Mesenchymal stem cell (in vitro differentiated cells and primary cell): Measurements from ENCODE around the gene RHBDF2.
"Not testable (repeated sequence)": the region's sequence is repeated elsewhere in the genome, so short reads cannot be mapped to it uniquely, and the experiment has no call there.

Source experiments
- DNase-seq: peaks from one replicate; pipeline ENCODE4 v3.0.0-alpha.2; 2013
- H2AFZ ChIP-seq: one replicate; pipeline ENCODE4 v1.6.1; 2013; ENCODE audit warnings: low read depth, mild to moderate bottlenecking, control low read depth, inconsistent platforms, low read length, moderate library complexity
- H2AK5ac ChIP-seq: 2 replicates; pipeline ENCODE4 v1.6.1; 2013; ENCODE audit warnings: low read length, moderate library complexity, mild to moderate bottlenecking, inconsistent platforms; ENCODE audit not compliant: severe bottlenecking
- H2BK120ac ChIP-seq: one replicate; pipeline ENCODE4 v1.6.1; 2013; ENCODE audit warnings: low read depth, mild to moderate bottlenecking, inconsistent platforms, low read length, moderate library complexity
- H2BK12ac ChIP-seq, 2 experiments: one replicate each; pipeline ENCODE4 v1.6.1; 2013; ENCODE audit warnings: inconsistent platforms in 2 of 2, low read length in 2 of 2, mild to moderate bottlenecking in 2 of 2, moderate library complexity in 2 of 2, control low read depth in 1 of 2
- H2BK15ac ChIP-seq: one replicate; pipeline ENCODE4 v1.6.1; 2013; ENCODE audit warnings: mild to moderate bottlenecking, low read depth, inconsistent platforms; ENCODE audit not compliant: poor library complexity, severe bottlenecking
- H2BK5ac ChIP-seq: 2 replicates; pipeline ENCODE4 v1.6.1; 2013; ENCODE audit warnings: low read depth, mild to moderate bottlenecking, low read length, control low read depth, inconsistent platforms; ENCODE audit not compliant: poor library complexity, severe bottlenecking
- H3K14ac ChIP-seq, 2 experiments: one replicate each; pipeline ENCODE4 v1.6.1; 2013; ENCODE audit warnings: inconsistent platforms in 2 of 2, low read length in 2 of 2, control low read depth in 1 of 2, mild to moderate bottlenecking in 1 of 2, moderate library complexity in 1 of 2
- H3K18ac ChIP-seq, 2 experiments: one replicate each; pipeline ENCODE4 v1.6.1; 2013; ENCODE audit warnings: inconsistent platforms in 2 of 2, low read length in 2 of 2, control low read depth in 1 of 2, low read depth in 1 of 2, mild to moderate bottlenecking in 1 of 2
- H3K23ac ChIP-seq, 2 experiments: one replicate each; pipeline ENCODE4 v1.6.1; 2013; ENCODE audit warnings: inconsistent platforms in 2 of 2, low read length in 2 of 2, mild to moderate bottlenecking in 2 of 2, moderate library complexity in 2 of 2, control low read depth in 1 of 2
- H3K27ac ChIP-seq: 2 replicates; pipeline ENCODE4 v1.5.1; 2013; ENCODE audit warnings: mild to moderate bottlenecking, moderate library complexity, low read length, control low read depth, inconsistent platforms; ENCODE audit not compliant: poor library complexity, severe bottlenecking
- H3K27me3 ChIP-seq, 2 experiments: 2 replicates each; pipeline versions ENCODE4 v1.6.1 to v1.7.0; 2013; ENCODE audit warnings: low read length in 2 of 2, mild to moderate bottlenecking in 2 of 2, moderate library complexity in 2 of 2, control low read depth in 1 of 2, inconsistent platforms in 1 of 2; ENCODE audit not compliant: control insufficient read depth in 1 of 2, insufficient read depth in 1 of 2
- H3K36me3 ChIP-seq, 2 experiments: 2 replicates each; pipeline versions ENCODE4 v1.6.1 to v1.7.0; 2013; ENCODE audit warnings: low read length in 2 of 2, control low read depth in 1 of 2, inconsistent platforms in 1 of 2, low read depth in 1 of 2, mild to moderate bottlenecking in 1 of 2; ENCODE audit not compliant: insufficient read depth in 2 of 2, control insufficient read depth in 1 of 2
- H3K4ac ChIP-seq, 2 experiments: one replicate each; pipeline ENCODE4 v1.6.1; 2013; ENCODE audit warnings: inconsistent platforms in 2 of 2, low read length in 2 of 2, mild to moderate bottlenecking in 2 of 2, moderate library complexity in 2 of 2, control low read depth in 1 of 2, low read depth in 1 of 2
- H3K4me1 ChIP-seq: 2 replicates; pipeline ENCODE4 v1.6.1; 2013; ENCODE audit warnings: low read depth, low read length, control low read depth; ENCODE audit not compliant: control insufficient read depth, insufficient read depth
- H3K4me2 ChIP-seq: 2 replicates; pipeline ENCODE4 v1.6.1; 2013; ENCODE audit warnings: low read length, mild to moderate bottlenecking, inconsistent platforms; ENCODE audit not compliant: poor library complexity, severe bottlenecking
- H3K4me3 ChIP-seq, 2 experiments: 2 replicates each; pipeline versions ENCODE4 v1.5.1 to v1.7.0; 2013; ENCODE audit warnings: low read length in 2 of 2, mild to moderate bottlenecking in 2 of 2, control low read depth in 1 of 2, low read depth in 1 of 2; ENCODE audit not compliant: insufficient read depth in 1 of 2
- H3K79me1 ChIP-seq: replicated peaks from 2 replicates; pipeline ENCODE4 v1.6.1; 2013; ENCODE audit warnings: mild to moderate bottlenecking, control low read depth, low read length, inconsistent platforms; ENCODE audit not compliant: poor library complexity, severe bottlenecking
- H3K9ac ChIP-seq: 2 replicates; pipeline ENCODE4 v1.7.0; 2013; ENCODE audit warnings: mild to moderate bottlenecking, low read length, moderate library complexity
- H3K9me3 ChIP-seq: 2 replicates; pipeline ENCODE4 v1.7.0; 2013; ENCODE audit warnings: mild to moderate bottlenecking, low read length; ENCODE audit not compliant: control insufficient read depth
- H4K8ac ChIP-seq: one replicate; pipeline ENCODE4 v1.6.1; 2013; ENCODE audit warnings: inconsistent platforms, mild to moderate bottlenecking, low read length, moderate library complexity
- H4K91ac ChIP-seq: one replicate; pipeline ENCODE4 v1.6.1; 2013; ENCODE audit warnings: mild to moderate bottlenecking, low read length, inconsistent platforms
- WGBS: methylation state at CpG from one replicate; pipeline ENCODE4 v1.1.7; 2013; ENCODE audit warnings: mixed read lengths; 5-methylcytosine and 5-hydroxymethylcytosine counted together

Gene RHBDF2

DNA sequence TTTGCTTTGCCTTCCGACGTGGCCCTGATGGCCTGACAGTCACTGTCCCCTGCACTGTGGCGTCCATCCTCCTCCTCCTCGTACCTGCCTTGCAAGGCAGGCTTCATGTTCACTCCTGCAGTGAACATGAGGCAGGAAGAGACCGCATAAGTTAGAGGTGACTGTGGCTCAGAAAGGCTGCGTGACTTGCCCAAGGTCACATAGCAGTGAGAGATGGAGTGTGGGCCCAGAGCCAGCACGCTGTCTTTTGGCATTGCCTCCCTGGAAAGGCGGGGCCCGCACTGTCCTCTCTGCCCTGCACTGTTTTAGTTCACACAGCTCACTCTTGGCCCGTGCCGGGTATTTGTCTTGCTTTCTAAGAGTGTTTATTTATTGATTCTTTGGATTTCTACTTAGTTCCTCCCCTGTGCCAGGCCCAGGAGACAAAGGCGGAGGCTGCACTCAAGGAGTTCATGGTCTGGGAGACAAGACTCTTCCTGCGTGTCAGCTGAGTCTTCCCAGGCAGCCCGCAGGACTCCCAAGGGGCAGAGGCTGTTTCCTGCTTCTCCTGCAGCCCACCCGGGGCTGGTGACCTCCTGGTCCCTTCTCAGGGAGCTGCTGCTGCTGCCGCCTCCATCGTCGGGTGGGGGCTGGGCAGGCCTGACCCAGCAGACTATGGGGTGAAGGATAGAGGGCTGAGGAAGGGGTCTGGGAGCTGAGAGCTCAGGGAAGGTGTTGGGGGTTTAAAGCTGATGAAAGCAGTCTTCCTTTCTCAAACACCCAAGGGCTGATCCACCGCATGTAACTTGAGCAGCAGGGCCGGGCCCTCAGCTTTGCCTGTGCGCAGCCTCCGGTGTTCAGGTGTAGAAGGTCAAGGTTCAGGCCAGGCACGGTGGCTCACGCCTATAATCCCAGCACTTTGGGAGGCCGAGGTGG lies 23.6 kb upstream of the RHBDF2 start:
- Histone ChIP-seq H4K8ac (peak overlapping the region; percentile 99), H3K9ac (peak overlapping the region; percentile 44), H2BK5ac (no peak overlapping the region), H2BK120ac (peak overlapping the region; percentile 89), H3K4ac (peak overlapping the region; percentile 96 to 99), H2BK15ac (peak overlapping the region; percentile 94), H2AK5ac (peak overlapping the region; percentile 41), H3K27me3 (no peaks in the 10 kb centered on the region), H3K18ac (peak overlapping the region; percentile 98 to 99), H3K9me3 (no peaks in the 10 kb centered on the region), H3K14ac (peak overlapping the region in 1 of 2 experiments; percentile 97), H3K23ac (peak overlapping the region in 1 of 2 experiments; percentile 66), H3K79me1 (no peaks in the 10 kb centered on the region), H3K36me3 (no peaks in the 10 kb centered on the region), H3K4me1 (peaks cover 44% of the 10 kb centered on the region), H3K4me3 (no peak overlapping the region), H2AFZ (no peak overlapping the region), H4K91ac (peak overlapping the region; percentile 99), H2BK12ac (peak overlapping the region; percentile 98 to 100), H3K4me2 (no peak overlapping the region), H3K27ac (no peak overlapping the region)
- DNase-seq: peak; percentile 92
- 28% methylated on average over 25 of the region's 25 CpGs for WGBS

GRCh38 chr17:76523084-76524037 lies 22.1 kb upstream of the RHBDF2 start:
- H3K4me2 ChIP-seq: peak overlapping the region; percentile 70
- H2BK120ac ChIP-seq: peak overlapping the region; percentile 91
- no peaks in the 10 kb centered on the region for H3K9me3 ChIP-seq
- no peaks in the 10 kb centered on the region for H3K36me3 ChIP-seq
- H3K23ac ChIP-seq: no peak overlapping the region
- peak overlapping the region; percentile 93 for H2BK15ac ChIP-seq
- no peak overlapping the region for H3K14ac ChIP-seq
- H3K27ac ChIP-seq: no peak overlapping the region
- 25% methylated on average over 30 of the region's 35 CpGs for WGBS
- H2AK5ac ChIP-seq: peak overlapping the region; percentile 9
- H3K18ac ChIP-seq: peak overlapping the region; percentile 64 to 72
- H2BK12ac ChIP-seq: peak overlapping the region; percentile 95 to 96
- peak overlapping the region; percentile 33 for H2BK5ac ChIP-seq
- H3K79me1 ChIP-seq: no peaks in the 10 kb centered on the region
- peak overlapping the region; percentile 90 for H4K91ac ChIP-seq
- H2AFZ ChIP-seq: no peak overlapping the region
- peaks cover 31% of the 10 kb centered on the region for H3K4me1 ChIP-seq
- peak overlapping the region; percentile 45 for H4K8ac ChIP-seq
- peak; percentile 59 for DNase-seq
- peak overlapping the region; percentile 40 to 96 for H3K4ac ChIP-seq
- no peak overlapping the region for H3K4me3 ChIP-seq
- no peak overlapping the region for H3K9ac ChIP-seq
- H3K27me3 ChIP-seq: peaks cover 0 to 5% of the 10 kb centered on the region in 2 experiments

- H2AK5ac ChIP-seq, H2BK5ac ChIP-seq, H3K79me1 ChIP-seq, H3K4me3 ChIP-seq, H4K91ac ChIP-seq, H3K23ac ChIP-seq, H3K4me2 ChIP-seq, H2AFZ ChIP-seq, H3K27ac ChIP-seq, H3K9ac ChIP-seq, H3K14ac ChIP-seq, DNase-seq, H3K36me3 ChIP-seq, H2BK120ac ChIP-seq, H3K27me3 ChIP-seq, H4K8ac ChIP-seq, H3K9me3 ChIP-seq: not testable (repeated sequence)
- 94% methylated on average over 10 of the region's 10 CpGs for WGBS
- H2BK12ac ChIP-seq: peak overlapping the region in 1 of 2 experiments; percentile 66
- H3K4me1 ChIP-seq: peaks cover 24% of the 10 kb centered on the region
- peak overlapping the region in 1 of 2 experiments; percentile 47 for H3K4ac ChIP-seq
- H2BK15ac ChIP-seq: peak overlapping the region; percentile 67
- H3K18ac ChIP-seq: peak overlapping the region in 1 of 2 experiments; percentile 21
Observed at GRCh38 chr17:76521683-76522082, 20.5 kb upstream of the RHBDF2 start.
